NCI-H1694 (cell line): ENCODE measurements around the gene LHX6.

Experiments used
- DNase-seq: peaks from one replicate; lab custom pipeline; 2025; lab: John Stamatoyannopoulos, UW

Gene LHX6

DNA sequence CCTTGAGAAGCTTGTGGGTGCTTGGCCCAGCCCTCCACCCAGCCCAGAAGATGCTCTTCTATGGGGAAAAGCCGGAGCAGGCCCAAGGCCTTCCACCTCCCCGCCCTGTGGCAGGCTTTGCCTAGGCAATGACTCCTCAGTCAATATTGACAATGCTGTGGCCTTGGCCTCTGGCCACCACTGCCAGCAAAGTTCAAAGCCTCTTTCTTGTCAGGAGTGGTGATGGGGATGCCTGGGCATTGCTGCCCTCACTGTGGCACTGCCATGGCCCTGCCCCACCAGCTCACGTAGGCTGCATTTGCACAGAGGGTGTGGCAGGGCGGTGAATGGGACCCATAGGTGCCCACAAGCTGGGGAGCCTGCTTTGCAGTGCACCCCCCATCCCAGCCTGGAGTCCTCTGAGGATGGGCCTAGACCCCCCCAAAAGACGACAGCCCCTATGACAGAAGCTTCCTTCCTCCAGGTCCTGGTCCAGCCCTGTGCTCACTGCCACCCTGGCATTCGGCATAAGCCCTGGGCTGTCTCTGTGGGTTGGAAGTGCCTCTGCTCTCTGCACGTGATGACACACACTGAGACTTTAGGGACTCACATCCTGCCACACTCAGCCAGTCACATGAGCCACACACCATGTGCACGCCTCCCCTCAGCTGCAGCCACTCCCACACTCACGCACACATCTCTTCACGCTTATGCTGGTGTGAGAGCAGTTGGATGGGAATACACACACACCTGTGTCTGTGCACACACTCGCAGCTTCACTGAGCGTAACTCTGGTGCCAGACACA, 38.0 kb downstream of the LHX6 start:
- no peak for DNase-seq

DNA sequence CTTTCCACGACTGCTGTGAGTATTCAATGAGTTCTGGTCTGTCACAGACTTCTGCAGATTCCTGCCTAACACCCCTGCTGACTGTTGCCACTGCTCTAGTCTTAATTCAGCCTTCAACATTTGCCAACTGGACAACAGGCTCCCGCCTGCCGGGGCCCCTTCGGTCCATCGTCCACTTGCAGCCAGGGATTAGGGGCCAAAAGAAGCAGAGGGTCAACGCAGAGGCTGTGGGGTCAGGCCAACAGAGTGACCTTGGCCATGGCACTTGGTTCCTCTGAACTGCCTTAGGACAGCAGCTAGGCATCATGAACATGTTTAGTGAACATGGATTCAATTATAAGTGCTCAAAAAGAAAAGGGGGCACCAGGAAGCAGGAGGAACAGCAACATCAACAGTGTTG, 40.4 kb downstream of the LHX6 start:
- DNase-seq, result no peak

DNA sequence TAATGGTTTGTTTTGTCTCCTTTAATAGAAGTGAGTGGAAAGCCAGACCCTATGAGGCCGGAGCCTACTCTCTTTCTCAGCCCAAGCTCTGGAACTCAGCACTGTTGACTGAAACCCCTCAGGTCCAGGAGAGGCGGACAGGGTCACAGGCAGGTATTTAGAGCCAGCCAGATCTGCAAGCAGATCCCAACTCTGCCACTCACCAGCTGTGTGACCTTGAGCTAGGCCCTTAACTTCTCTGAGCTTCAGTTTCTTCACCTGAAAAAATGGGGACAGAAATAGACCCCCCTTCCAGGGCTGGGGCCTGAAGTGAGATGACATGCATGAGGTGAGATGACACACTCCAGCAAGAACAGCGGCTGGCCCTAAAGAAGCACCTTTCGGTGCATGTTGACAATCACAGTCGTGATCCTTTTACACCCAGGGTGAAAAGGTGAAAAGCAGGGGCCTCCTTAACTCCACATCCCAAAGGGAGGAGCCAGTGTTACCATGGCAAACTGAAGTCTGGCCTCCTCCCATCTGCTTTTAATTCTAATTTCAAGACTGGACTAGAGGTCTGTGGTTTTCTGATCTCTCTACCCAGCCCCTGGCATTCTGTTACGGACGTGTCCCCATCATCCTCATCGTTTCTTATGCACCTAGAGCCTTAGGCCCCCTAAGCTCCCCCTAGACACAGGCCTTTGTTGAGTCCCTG, 41.8 kb downstream of the LHX6 start:
- DNase-seq, result no peak

DNA sequence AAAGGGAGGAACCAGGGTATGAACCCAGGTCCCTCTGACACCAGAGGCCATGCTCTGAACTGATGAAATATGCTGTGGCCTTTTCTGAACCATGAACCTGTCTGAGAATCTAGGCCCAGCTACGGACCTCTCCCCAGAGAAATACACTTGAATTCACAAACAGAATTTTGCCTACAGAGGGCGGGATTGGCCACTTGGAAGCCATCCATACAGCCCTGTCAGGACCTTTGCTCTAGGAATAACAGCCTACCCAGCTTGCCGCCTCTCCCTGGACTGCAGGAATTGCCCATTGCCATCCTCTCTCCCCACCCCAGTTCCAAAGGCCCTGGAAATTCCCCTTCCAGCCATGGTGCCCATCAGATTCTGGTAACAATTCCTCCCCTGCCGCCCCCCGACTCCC, 42.5 kb downstream of the LHX6 start:
- DNase-seq, result no peak

DNA sequence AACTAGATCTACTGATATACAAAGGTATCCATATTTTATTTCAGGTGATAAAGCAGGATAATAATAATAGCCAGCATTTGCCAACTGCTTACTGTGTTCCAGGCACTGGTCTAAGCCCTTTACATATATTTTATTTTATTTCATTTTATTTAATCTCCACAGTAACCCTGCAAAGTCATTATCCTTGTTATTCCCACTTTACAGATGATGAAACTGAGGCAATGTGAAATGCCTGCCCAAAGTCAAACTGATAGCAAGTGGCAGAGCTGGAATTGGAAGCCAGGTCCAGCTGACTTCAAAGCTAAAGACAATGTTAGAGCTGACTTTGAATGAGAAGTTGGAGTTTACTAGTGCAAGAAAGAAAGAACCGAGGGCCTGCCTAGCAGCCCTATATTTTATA, 44.2 kb downstream of the LHX6 start:
- no peak for DNase-seq

DNA sequence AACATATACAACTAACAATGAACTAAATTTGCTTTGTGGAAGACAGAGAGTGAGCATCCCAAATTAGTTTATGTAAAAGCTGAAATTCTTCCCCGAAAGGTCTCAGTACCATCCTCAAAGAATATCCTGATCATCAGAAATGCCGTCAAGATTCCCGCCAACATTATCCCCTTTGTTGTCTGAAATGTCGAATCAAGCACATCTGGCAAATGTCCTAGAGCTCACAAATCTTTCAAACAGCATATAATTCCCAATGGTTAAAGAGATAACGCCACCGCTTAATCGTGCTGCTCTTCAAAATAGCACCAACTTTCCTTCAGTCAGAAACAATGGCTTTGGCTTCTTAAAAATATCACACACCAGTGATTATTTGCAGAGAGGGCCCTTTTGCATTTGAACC, 45.3 kb downstream of the LHX6 start:
- DNase-seq, result no peak

DNA sequence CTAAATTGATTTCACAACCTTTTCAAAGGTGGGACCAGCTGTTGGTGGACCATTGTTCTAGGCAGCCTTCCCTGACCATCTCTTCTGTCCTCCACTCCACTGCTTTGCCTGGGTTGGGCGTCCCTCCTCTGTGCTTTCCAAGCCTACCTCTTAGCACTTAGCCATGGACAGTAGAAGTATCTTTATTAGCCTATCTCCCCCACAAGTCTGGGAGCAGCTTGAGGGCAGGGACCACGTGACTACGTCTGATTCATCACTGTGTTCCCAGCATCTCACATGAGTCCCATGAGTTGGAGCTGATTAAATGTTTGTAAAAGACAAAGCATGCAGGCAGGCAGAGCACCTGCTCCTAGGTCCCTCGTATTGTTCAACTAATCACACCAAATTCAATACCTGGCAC, 48.1 kb downstream of the LHX6 start:
- no peak for DNase-seq

DNA sequence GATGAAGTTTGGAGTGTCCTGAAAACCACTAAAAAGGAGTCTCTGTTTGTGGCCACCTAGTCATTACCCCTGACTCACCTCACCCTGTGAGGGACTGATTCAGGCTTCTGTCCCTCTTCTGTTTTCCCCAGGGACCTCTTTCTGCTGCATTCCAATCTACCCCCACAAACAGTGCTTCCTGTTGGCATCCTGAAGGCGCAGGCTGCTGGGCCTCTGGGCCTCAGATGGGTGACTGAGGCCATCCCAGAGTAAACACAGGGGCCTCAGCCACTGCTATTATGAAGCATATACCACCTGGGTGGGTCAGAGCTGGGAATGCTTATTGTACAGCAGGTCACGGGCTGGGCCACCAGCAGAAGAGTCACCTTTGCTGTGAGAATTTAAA, 49.1 kb downstream of the LHX6 start:
- no peak for DNase-seq

DNA sequence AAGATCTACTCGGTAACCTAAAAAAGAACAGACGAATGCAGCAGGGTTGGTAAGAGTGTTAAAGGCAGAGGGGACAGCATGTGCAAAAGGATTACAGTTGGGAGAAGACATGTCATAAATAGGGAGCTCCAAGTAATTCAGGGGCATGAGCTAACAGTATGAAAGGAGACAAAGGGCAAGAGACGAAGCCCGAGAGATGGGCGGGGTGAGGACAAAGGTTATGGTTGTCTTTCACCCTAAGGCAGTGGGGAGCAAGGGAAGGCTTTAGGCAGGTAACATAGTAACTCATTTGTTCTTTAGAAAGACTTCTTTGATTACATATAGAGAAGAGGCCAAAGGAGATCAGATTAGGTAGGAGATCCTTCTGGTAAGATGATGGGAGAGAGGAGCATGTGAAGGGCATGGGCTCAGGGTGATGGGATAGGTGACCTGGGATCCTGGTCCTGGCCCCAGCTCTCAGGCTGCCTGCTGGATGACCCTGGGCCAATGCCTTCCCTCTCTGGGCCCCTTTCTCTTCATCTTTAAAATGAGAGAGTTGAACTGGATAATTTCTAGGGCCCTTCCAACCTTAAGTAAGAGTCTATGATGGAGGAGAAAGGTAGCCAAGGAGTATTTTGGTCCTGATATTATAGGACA, 49.6 kb downstream of the LHX6 start:
- no peak for DNase-seq

DNA sequence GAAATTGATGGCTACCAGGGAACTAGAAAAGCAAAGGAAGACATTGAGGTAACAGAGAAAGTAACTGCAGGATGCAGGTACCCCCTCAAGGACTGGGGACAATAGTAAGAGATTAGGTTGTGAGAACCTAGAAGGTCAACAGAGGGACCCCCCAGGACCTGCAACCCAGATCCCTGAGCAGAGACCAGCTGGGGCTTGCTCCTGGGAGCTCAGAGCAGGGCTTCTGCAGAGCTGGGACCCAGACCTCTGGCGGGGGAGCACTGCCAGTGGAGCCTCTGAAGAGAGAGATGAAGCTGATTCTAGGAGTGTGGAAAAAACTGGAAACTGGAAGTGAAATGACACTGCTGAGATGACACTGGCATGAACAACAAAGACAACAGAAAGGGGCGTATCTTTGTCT, 51.8 kb downstream of the LHX6 start:
- no peak for DNase-seq

DNA sequence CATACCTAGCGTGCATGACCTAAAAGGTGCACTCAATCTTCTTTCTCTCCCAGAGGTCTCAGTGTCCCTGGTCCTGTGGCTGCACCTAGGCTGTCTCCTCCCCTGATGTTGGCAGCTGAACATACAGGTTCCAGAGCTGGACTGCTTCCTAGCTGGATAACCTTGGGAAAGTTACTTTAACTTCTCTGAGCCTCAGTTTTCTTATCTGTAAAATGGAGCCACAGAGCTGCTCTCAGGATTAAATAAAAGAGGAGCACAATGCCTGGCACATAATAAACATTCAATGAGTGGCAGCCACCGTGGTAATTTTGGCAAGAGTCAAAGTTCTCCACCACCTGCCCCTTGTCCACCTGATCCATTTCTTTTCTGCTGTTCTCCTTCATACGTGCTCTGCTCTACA, 55.1 kb downstream of the LHX6 start:
- no peak for DNase-seq

DNA sequence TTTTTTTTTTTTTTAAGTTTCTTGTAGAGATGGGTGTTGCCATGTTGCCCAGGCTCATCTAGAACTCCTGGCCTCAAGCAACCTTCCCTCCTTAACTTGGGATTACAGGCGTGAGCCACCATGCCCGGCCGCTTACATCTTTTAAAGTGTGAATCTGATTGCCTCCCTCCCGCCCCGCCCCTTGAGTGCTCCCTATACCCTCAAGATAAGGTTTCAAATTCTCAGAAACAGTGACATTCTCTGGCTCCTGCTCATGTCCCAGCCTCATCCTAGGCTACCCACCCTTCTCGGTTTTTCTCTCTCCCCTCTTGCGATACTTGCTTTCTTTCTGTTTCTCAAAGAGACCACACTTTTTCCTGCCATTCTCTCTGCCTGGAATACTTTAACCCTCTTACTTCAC, 56.6 kb downstream of the LHX6 start:
- DNase-seq, result no peak

DNA sequence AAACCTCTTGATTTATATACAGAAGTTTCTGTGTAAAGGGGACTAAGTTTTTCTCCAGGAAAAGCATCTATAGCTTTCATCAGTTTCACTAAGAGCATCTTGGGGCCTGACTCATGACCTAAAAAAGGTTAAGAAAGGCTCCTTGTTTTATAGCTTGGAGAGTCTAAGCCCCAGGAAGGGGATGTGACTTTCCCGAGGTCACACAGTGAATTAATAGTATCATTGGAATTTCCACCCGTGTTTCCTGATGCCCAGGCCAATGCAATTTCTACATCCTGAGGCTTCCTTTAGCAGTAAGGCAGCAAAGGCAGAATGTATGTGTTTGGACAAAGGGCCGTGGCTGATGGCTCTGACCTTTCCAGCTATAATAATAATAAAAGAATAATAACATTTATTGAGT, 60.4 kb downstream of the LHX6 start:
- DNase-seq, result no peak

DNA sequence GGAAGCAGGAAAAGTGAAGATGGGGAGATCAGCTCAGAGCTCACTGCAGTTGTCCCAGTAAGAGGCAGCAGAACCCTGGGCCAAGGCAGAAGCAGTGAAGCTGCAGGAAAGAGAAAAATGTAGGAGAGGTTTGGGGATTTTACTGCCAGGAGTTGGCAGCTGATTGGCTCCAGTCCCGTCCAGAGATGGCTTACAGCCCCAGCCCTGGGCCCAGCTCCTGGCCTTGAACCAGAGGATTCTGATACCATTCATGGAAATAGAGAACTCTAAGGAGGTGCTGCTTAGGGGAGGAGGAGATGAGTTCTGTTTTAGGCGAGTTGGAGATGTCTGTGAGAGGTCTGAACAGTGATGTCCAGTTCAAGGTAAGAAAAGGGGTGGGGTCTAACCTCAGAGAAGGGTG, 64.5 kb downstream of the LHX6 start:
- no peak for DNase-seq

DNA sequence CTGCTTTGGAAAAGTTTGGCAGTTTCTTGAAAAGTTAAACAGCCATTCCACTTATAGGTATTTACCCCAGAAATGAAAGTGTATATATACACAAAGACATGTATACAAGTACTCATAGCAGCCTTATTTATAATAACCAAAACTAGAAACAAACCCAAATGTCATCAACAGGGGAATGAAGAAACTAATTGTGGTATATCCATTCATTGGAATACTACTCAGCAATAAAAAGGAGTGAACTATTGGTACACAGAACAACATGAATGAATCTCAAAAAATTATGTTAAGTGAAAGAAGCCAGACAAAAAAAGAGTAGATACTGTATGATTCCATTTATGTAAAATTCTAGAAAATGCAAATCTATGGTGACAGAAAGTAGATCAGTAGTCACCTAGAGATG, 66.3 kb downstream of the LHX6 start:
- DNase-seq, result no peak

DNA sequence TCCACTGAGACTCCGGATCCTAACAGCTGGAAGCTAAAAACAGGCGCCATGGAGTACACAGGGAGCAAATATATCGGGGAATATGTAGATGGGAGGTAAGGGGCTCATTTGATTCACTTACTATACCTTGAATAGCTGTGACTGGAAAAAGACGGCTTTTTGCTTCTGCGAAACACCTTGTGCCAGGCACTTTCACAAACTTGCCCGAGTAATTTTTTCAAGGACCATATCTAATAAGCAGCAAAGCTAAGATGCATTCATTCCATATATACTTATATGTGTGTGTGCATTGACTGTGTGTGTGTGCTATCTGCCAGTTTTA, 68.9 kb downstream of the LHX6 start:
- DNase-seq, result no peak

DNA sequence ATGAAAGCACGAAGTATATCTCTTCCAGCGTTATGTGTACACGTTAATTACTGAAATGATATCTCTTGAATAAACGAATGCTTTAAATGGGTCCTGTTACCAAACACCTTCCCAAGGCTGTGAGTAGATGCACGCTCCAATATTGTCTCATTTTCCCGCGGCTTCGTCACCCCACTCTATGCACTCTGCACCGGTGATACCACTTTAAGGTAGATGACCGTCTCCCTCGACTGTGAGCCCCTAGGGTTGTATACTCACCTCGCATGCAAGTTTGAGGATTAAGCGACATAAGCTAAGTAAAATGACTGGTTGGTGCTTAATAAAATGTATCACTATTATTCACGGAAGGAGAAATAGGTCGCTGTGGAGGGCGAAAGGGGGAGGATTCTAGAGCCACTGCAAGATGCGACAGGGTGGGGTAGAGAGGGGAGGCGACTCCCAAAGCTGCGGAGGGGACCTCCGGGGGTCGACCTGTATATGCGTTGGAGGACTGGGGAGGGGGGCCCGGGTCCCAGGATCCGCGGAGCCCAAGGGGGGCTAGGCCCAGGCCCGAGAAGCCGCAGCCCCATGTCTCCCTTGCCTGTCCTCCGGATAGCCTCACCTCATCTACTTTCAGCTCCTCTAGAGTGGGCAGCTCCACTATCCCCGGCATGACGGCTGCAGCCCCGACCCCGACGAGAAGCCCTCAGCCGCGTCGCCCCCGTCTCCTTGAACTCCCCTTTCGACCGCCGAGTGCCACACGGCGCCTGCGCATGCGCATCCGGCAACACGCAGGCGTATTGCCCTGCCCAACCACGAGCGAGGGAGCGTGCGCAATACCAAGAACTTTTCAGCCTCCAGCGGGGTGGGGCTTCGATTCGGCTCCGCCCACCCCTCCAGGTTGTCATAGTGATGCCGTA, 69.5 kb downstream of the LHX6 start, which contains the start of the genes MORN5 and NDUFA8:
TSS of gene MORN5 (plus strand) at position 883 of the 899 bp plus-strand sequence. CDS start 65 bp downstream, outside the sequence.
TSS of gene NDUFA8 (minus strand) at position 754 of the 899 bp plus-strand sequence. CDS start at position 652, 102 bp downstream.
- DNase-seq, result peak; percentile 93

DNA sequence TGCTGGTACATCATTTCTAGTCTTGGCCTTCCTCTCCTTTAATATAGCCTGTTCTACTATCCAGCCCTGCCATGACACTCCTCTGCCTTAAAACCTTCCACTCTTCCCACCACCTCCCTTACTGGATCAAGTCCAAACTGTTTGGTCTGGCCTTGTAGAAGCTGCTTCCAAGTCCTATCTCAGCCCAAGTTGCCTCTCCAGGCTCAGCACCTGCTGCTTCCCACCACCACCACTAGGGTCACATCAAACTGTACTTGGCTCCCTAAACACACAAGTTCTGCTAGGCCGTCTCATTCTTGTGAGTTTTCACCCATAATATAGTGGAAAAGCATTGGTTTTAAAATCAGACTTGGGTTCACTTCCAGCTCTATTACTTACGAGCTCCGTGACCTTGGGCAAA, 70.6 kb downstream of the LHX6 start:
- no peak for DNase-seq

DNA sequence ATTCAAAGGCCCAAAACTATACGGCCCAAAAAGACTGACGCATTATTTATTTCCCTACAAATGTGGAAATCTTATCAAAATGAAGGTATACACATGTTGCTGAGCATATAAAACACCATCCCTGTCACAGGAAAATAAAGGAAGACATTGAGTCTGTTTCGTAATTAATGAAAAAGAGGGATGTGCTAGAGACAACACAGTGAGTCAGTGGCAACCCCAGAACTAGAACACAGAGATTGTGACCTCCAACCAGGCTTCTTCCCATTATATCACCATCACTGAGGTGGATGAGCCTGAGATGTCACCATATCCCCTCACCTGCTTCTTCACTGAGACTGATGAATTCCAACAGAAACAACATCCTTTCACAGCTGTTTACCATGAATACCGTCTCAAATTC, 73.0 kb downstream of the LHX6 start:
- no peak for DNase-seq
